ENCODE measurements around the gene COMMD7. TPM values are rescaled to one million over a fixed set of nuclear protein-coding genes. Genes with fewer than 3 reads are reported as not detected.

Gene COMMD7
- 25.5 and 26.3 TPM in 2 replicates for total RNA-seq

DNA sequence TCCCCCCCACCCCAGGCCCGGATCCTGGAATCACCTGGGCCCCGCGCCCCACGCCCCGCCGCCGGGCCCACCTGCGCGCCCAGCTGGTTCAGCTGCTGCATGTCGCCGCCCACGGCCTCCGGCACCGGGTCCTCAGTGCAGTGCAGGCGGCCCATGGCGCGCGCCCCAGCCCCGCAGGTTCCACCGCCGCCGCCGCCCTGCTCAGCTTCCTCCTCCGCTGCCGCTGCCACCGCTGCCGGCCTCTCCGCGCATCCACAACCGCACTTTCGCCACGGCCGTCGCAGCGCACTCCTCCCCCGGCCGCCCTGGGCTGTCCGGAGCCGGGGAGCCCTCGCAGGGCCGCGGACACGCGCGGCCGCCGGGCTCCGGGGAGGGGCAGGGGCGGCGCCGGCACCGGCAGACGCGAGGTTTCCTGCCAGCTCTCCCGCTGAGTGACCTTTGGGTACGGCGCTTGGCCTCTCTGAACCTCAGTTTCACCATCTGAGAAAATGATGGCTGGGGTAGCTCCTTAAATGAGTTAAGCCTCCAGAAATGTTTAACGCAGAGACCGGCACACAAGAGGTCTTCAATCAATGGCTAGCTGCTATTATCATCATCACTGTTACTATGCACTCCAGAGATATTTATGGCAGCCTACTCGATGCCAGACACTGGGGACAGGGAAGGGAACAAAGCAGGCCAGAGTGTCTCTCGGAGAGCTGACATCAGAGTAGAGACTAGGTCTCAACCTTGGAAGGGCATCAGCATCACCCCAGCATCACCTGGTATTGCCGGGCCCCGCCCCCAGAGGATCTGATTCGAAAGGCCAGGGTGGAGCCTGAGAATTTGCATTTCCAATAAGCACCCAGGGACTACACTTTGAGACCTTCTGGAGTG, at the start of gene COMMD7:
Gene COMMD7 (minus strand): TSS at position 231 of the 876 bp plus-strand sequence. CDS start 76 bp downstream, at position 155.
- peak; percentile 22 to 62 for DNase-seq (ENCODE audit: low read depth in 2 of 2)

DNA sequence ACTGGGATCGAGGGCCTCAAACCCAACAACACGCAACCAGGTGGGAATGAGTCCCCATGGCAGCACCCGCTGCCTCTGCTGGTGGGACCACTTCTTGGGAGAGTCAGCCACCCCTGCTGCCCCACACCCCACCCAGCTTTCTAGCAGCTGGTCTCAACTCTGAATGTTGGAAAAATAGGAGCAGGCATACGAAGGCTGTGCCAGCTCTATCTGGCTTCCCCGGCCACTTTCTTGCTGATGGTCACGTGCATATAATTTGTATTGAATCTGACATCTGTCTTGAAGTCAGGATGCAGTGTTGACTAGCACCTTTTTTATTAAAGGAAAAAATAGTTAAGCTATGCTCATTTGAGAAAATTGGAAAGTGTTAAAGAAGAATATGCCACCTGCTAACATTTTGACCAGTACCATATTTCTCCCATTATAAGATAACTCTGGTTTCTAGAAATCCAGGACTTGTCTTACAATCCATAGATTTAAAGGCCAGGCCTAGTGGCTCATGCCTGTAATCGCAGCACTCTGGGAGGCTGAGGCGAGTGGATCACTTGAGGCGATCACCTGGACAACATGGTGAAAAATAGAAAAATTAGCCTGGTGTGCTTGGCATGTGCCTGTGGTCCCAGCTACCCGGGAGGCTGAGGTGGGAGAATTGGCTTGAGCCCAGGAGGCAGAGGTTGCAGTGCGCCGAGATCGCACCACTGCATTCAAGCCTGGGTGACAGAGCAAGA, 49.6 kb upstream of the COMMD7 start:
- DNase-seq (ENCODE audit: low read depth in 2 of 2): peak in 1 of 2 donors; percentile 6

- DNase-seq (ENCODE audit: low read depth in 2 of 2): no peak
Observed at GRCh38 chr20:32792316-32792715, 49.0 kb upstream of the COMMD7 start.

- DNase-seq (ENCODE audit: low read depth in 2 of 2): no peak
Observed at GRCh38 chr20:32790751-32791057, 47.4 kb upstream of the COMMD7 start.

GRCh38 chr20:32789896-32790750, 46.9 kb upstream of the COMMD7 start:
- peak; percentile 58 to 67 for DNase-seq (ENCODE audit: low read depth in 2 of 2)

- DNase-seq (ENCODE audit: low read depth in 2 of 2): no peak
Observed at GRCh38 chr20:32787168-32787567, 43.9 kb upstream of the COMMD7 start.

DNA sequence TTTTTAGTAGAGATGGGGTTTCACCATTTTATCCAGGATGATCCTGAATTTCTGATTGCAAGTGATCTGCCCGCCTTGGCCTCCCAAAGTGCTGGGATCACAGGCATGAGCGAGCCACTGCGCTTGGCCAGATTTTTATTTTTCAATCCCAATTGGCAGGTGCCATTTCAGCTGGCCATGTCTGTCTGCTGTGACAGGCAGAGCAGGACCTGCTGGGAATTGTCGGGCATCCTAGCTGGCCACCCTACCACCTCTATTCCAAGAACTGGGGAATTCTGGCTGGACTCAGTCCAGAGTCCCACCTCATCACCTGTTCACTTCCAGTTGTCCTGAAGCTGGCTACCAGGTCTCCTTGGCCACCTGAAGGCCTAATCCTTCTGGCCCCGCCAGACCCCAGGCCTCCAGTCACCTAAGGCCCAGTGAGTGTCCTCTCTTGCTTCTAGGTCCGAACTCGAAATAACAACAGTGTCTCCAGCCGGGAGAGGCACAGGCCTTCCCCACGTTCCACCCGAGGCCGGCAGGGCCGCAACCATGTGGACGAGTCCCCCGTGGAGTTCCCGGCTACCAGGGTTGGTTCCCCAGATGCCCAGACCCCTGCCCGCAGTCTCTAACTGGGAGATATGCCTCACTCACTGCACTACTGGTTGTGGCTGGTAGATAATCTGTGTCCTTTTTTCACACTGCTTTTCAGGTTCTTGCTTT, 42.9 kb upstream of the COMMD7 start:
- DNase-seq (ENCODE audit: low read depth in 2 of 2): no peak

GRCh38 chr20:32784369-32785080, 41.3 kb upstream of the COMMD7 start:
- DNase-seq (ENCODE audit: low read depth in 2 of 2): no peak

DNA sequence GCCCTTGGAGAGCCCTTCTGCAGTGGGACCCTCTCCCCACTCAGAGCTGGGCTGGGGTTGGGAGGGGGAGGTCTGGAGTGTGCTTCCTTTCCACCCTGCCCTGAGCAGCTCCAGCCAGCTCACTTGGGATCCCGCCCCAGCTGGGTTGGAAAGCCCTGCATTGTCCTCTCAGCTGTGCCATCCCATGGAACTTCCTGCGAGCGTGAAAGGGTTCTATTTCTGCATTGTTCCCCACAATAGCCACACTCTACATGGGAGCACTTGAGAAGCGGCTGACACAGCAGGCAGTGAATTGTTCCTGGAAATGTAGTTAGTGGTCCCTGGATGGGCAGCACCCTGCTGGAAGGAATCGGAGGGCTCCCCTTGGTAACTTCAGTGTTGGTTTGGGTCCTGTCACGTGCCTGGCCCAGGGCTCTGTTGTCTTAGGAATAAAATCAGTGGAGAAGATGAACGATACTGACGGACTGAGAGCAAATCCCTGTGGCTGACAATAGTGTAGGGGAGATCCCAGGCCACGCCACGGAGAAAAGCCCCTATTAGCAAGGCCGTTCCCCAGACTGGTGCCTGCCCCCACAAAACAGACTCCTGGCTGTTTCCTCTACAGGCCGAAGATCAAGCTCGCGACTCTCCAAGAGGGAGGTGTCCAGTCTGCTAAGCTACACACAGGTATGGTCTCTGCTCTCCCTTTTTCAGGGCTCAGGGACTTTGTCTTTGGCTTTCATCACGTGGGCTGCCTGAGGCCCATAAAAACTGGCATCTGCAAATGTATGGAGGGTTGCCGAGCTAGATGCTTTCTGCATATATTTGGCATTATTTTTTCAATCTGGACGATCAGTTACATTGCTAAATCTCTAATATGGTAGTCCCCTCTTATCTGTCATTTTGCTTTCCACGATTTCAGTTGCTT, 37.7 kb upstream of the COMMD7 start:
- DNase-seq (ENCODE audit: low read depth in 2 of 2): peak in 1 of 2 donors; percentile 12

DNA sequence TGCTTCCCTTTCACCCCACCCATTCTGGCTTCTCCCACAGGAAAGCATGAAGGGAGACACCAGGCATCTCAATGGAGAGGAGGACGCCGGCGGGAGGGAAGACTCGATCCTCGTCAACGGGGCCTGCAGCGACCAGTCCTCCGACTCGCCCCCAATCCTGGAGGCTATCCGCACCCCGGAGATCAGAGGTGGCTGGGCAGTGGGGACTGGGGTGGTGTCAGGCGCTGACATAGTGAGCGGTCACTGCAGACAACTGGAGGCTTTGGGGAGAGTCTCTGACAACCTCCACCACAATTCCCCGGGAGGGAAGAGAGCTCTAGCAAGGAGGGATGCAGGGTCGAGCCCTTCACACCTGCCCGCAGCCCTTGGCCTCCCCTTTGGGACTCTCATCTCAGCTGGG, 37.0 kb upstream of the COMMD7 start:
- no peak for DNase-seq (ENCODE audit: low read depth in 2 of 2)

DNA sequence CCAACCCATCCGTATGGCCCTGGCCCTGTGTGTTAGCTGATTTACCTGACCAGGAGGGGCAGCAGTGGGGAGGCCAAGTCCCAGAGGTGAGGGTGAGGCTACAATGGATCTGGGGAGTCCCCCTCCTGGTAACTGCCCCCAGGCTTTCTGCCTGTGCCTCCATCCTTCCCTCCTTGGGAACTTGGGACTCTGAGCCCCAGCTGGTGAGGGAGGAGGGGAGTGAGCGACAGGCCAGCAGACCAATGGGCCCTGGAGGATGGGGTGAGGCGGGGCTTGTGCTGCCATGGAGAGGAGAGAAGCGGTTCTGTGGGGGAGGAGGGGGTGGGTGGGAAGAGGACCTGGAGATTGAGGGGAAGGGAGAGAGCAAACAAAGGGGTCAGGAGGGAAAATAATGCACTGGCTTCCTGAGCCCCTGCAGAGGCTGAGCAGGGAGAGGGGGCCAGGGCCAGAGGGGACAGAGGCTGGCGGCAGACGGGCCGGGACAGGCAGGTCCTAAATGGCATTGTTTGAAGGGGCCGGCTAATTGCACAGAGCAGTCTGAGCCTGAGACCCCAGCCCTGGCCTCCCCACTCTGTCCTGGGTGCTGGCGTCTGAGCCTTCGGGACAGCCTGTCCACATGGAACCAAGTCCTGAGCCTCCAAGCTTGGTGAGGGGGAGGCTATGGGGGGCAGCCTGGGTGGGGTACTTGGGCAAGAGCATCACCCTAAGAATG, 36.4 kb upstream of the COMMD7 start:
- no peak for DNase-seq (ENCODE audit: low read depth in 2 of 2)

DNA sequence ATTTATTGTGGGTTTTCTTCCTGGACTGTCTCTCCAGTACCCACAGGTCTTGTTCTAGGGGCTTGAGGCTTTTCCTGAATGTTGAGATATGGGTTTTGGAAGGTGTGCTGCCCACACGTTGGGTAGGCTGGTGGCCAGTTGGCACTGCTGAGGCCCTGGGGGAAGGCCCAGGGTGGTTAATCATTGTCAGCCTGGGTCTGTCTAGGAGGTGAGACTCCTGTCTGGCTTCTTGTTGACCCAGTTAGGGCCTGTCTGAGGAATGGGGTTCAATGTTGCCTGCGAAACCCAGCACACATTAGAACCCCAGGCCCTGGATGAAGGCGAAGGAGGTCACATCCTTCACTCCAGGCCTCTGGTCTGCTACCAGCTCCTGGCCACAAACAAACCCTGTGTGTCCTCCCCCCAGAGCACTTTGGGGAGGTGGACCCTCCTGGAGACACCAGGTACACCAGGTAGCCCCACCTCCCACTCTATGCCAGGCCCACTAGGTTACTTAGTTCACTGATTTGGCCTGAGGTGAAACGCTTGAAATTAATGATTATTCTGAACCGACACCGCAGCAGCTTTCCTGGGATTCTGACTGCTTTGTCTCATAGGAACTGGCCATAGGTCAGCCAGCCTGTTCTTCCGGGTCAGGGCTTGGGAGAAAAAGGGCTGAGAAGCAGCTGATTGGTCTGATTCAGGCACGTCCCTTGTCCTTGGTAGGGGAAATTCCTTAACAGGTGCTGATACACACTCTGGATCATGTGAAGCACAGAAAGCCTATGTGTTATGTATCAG, 34.1 kb upstream of the COMMD7 start:
- no peak for DNase-seq (ENCODE audit: low read depth in 2 of 2)

GRCh38 chr20:32775336-32775991, 32.2 kb upstream of the COMMD7 start:
- DNase-seq (ENCODE audit: low read depth in 2 of 2): no peak

DNA sequence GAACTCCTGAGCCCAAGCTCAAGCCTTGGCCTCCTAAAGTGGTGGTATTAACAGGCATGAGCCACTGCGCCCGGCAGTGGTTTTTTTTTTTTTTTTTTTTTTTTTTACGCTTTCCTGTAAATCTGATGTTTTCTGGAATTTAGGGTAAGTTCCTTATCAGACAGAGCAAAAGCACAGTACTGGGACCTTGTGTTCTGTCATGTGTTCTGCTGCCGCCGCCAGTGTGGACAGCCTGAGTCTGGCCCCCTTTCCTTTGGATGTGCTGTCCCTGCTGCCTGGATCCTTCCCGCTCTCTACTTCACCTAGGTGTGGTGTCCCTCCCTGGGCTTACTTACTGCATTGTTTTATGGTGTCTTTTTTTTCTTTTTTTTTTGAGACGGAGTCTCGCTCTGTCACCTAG, 30.6 kb upstream of the COMMD7 start:
- DNase-seq (ENCODE audit: low read depth in 2 of 2): no peak

DNA sequence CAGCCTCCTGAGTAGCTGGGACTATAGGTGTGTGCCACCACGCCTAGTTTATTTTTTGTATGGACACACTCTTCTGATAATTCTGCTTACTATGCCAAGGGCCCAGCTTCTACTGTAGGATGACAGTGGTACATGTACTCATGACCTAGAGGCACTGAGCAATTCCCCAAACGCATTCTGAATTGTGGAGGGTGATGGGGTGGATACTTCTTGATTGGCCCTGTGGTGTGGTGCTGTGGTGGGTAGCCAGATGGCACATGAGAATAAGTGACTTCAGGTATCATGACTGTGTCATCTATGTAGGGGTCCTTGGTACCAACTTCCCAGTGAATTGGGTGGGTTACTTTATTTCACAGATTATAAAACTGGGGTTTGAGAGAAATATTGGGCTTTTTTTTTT, 30.0 kb upstream of the COMMD7 start:
- DNase-seq (ENCODE audit: low read depth in 2 of 2): no peak

DNA sequence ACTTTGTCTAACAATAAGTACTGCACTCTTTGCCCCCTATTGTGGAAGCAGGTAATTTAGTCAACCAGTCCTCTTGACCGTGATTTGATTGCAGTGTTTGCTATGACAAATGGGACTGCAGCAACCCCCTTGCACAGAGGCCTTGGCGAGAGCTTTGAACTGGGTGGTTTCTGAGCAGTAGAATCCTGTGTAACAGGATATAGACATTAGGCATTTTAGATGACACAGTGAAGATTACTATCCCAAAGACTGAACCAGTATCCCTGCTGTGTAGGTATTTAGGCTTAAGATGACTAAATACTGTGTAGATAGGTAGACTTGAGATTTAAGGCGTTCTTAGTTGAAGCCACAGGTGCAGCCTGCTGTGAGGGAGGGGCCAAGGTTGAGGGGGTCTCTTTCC, 28.8 kb upstream of the COMMD7 start:
- DNase-seq (ENCODE audit: low read depth in 2 of 2): no peak

GRCh38 chr20:32767418-32768198, 24.3 kb upstream of the COMMD7 start:
- DNase-seq (ENCODE audit: low read depth in 2 of 2): no peak
